Measurements from ENCODE around the gene CD320. TPM values are rescaled to one million over a fixed set of nuclear protein-coding genes. Genes with fewer than 3 reads are reported as not detected.
A peak's percentile ranks its signal among the peaks of the same experiment; 100 is the strongest.

CD320 gene
- total and polyA plus RNA-seq, 10 of the 15 experiments (the other 5 are each of a cell fraction or from before 2014, with no cell fraction given): 1.1 to 134 (median 46.5) TPM

DNA sequence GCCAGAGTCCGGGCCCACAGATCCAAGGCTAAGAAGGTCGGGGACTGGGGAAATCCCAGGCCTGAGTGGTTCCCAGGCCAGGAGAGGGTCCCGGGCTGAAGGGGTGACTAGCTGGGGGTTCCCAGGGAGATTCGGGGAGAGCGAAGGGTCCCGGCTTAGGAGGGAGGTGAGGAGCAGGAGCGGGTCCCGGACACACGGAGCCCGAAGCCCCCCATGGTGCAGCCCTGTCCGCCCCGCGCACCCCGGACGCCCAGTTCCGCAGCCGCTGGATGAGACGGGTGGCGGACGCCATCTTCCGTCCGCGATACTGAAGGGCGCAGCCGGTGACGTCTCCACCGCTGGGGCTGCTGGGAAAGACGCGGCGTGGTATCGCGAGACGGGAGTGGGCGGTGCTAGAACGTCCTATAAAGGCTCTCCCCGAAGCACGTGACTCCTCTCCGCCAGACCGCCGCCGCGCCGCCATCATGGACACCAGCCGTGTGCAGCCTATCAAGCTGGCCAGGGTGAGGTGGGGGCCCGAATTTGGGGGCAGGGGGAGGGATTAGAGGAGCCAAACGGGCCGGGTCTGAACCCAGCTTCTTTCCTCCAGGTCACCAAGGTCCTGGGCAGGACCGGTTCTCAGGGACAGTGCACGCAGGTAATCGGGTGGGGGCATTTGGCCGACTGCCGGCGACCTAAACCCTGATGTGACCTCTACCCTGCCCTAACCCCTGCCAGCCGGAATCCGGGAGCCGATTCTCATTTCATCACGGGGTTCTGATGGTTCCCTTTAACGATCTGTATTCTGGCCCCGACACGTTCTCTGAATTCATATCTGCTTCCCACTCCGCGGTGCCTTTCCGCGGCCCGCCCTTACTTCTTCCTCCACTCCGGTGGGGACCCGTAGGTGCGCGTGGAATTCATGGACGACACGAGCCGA, 13.2 kb upstream of the CD320 start, which contains the start of the genes NDUFA7 and RPS28:
TSS of gene NDUFA7 (minus strand) at position 309 of the 919 bp plus-strand sequence. CDS start at position 292, 17 bp downstream.
TSS of gene RPS28 (plus strand) at position 430 of the 919 bp plus-strand sequence. CDS start at position 465, 35 bp downstream.
- peak within 1 kb of the TSS; percentile 88 for H2AFZ ChIP-seq (ENCODE audit: control insufficient read depth, low read depth, low read length)
- FAIRE-seq (peak; percentile 87), ATAC-seq (peak; percentile 90), DNase-seq (ENCODE audit: low read depth, low spot score) (peak; percentile 91)
- H3K79me2 ChIP-seq (ENCODE audit: control insufficient read depth, insufficient read depth, low read length): peaks cover 36% of the 10 kb centered on the region
- H4K20me1 ChIP-seq (ENCODE audit: control insufficient read depth, insufficient read depth): no peaks in the 10 kb centered on the region
- peak within 1 kb of the TSS; percentile 98 for H3K4me3 ChIP-seq
- ChIA-PET POLR2A (interaction anchor here (0.9 to 1.4 kb wide), 3 partner anchors 10 to 193 kb away, joined by 3 to 4 read pairs (median 3); partner anchors contain the start of gene ZNF414), CTCF (interaction anchor here (0.8 to 1.7 kb wide), 4 partner anchors 15 to 111 kb away, joined by 3 to 6 read pairs (median 4); no protein-coding TSS in a partner anchor), RAD21 (ENCODE audit: unreplicated experiment) (interaction anchor here (0.7 to 1.9 kb wide), 2 partner anchors 163 to 378 kb away, joined by 3 to 4 read pairs; partner anchors contain the start of gene TIMM44), SMC1A (ENCODE audit: uncharacterized antibody, unreplicated experiment) (interaction anchor here (1.3 to 1.4 kb wide), 3 partner anchors 42 to 54 kb away, joined by 3 to 6 read pairs (median 3); no protein-coding TSS in a partner anchor)
- peak within 1 kb of the TSS; percentile 97 for H3K4me2 ChIP-seq (ENCODE audit: control insufficient read depth, insufficient read depth)
- H3K27me3 ChIP-seq (replicated peaks in 1 of 2; ENCODE audit: control insufficient read depth in 2 of 2, insufficient read depth in 2 of 2, low read length in 1 of 2): no peaks in the 10 kb centered on the region
- H3K9ac ChIP-seq (ENCODE audit: control insufficient read depth, insufficient read depth, low read length): peak within 1 kb of the TSS; percentile 93
- peaks cover 5 to 10% of the 10 kb centered on the region in 2 experiments for H3K36me3 ChIP-seq (ENCODE audit: control insufficient read depth in 2 of 2, insufficient read depth in 2 of 2, low read length in 1 of 2)
- BruUV-seq (replicated peaks): TSS peak; percentile 96
- peaks cover 21% of the 10 kb centered on the region for H3K4me1 ChIP-seq (ENCODE audit: control insufficient read depth, insufficient read depth, low read length)
- H3K27ac ChIP-seq (ENCODE audit: control insufficient read depth, insufficient read depth): peak within 1 kb of the TSS; percentile 84
- under 1% methylated on average over 63 of the region's 72 CpGs for WGBS (ENCODE audit: insufficient coverage, insufficient replicate concordance, low lambda C conversion rate, missing lambda C conversion rate)
- H3K9me3 ChIP-seq (replicated peaks; ENCODE audit: control insufficient read depth, insufficient read depth, low read length): no peaks in the 10 kb centered on the region
- intact Hi-C loops (cut with micrococcal nuclease; ENCODE audit: unreplicated experiment): loop anchor here (5.0 kb wide), 1 partner anchor 54 kb away; no protein-coding TSS in a partner anchor
- in situ Hi-C loops (cut with MboI): no loop called here
- TF ChIP-seq ZNF24 (IDR thresholded peaks at IDR 0.05) (no peak), IRF4 (IDR thresholded peaks at IDR 0.05; ENCODE audit: low read depth, low read length) (no peak), SMC3 (IDR thresholded peaks at IDR 0.05; ENCODE audit: borderline replicate concordance, low read length) (peak; percentile 41; the same call in 1 of the 2 replicates), TCF3 (IDR thresholded peaks at IDR 0.05; ENCODE audit: borderline replicate concordance, insufficient read depth, low read depth, low read length) (peak; percentile 68; the same call in 1 of the 2 replicates), MYC (IDR thresholded peaks at IDR 0.05; ENCODE audit: insufficient read depth, insufficient read length, insufficient replicate concordance, low read length, severe bottlenecking) (no peak), JUNB (IDR thresholded peaks at IDR 0.05) (no peak), NR2F1 (conservative IDR thresholded peaks at IDR 0.05) (peak; percentile 54), IKZF2 (IDR thresholded peaks at IDR 0.05) (peak in 1 of 2 experiments; percentile 7; a peak in 2 of 4 replicates), CHD2 (IDR thresholded peaks at IDR 0.05; ENCODE audit: borderline replicate concordance, low read depth, low read length) (peak; percentile 99), NFYA (IDR thresholded peaks at IDR 0.05; ENCODE audit: borderline replicate concordance, low read depth, low read length) (no peak), EZH2 (IDR thresholded peaks at IDR 0.05; ENCODE audit: borderline replicate concordance, control insufficient read depth, low read depth, low read length) (no peak), CBX3 (IDR thresholded peaks at IDR 0.05; ENCODE audit: borderline replicate concordance, low read depth) (no peak), PML (IDR thresholded peaks at IDR 0.05; ENCODE audit: low read length) (peak; percentile 93; the same call in 1 of the 2 replicates), SUZ12 (IDR thresholded peaks at IDR 0.05; ENCODE audit: unreplicated experiment) (no peak), SREBF2 (IDR thresholded peaks at IDR 0.05; ENCODE audit: low read length) (no peak), EGR1 (IDR thresholded peaks at IDR 0.05; ENCODE audit: borderline replicate concordance in 1 of 2, low read depth in 2 of 2, low read length in 2 of 2) (peak in 1 of 2 experiments; percentile 24; a peak in 1 of 3 replicates), CHD4 (IDR thresholded peaks at IDR 0.05) (no peak), MXI1 (IDR thresholded peaks at IDR 0.05; ENCODE audit: low read depth, low read length) (peak; percentile 87), FOXK2 (IDR thresholded peaks at IDR 0.05) (no peak)
- TF ChIP-seq, protein P1, sequence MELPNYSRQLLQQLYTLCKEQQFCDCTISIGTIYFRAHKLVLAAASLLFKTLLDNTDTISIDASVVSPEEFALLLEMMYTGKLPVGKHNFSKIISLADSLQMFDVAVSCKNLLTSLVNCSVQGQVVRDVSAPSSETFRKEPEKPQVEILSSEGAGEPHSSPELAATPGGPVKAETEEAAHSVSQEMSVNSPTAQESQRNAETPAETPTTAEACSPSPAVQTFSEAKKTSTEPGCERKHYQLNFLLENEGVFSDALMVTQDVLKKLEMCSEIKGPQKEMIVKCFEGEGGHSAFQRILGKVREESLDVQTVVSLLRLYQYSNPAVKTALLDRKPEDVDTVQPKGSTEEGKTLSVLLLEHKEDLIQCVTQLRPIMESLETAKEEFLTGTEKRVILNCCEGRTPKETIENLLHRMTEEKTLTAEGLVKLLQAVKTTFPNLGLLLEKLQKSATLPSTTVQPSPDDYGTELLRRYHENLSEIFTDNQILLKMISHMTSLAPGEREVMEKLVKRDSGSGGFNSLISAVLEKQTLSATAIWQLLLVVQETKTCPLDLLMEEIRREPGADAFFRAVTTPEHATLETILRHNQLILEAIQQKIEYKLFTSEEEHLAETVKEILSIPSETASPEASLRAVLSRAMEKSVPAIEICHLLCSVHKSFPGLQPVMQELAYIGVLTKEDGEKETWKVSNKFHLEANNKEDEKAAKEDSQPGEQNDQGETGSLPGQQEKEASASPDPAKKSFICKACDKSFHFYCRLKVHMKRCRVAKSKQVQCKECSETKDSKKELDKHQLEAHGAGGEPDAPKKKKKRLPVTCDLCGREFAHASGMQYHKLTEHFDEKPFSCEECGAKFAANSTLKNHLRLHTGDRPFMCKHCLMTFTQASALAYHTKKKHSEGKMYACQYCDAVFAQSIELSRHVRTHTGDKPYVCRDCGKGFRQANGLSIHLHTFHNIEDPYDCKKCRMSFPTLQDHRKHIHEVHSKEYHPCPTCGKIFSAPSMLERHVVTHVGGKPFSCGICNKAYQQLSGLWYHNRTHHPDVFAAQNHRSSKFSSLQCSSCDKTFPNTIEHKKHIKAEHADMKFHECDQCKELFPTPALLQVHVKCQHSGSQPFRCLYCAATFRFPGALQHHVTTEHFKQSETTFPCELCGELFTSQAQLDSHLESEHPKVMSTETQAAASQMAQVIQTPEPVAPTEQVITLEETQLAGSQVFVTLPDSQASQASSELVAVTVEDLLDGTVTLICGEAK (IDR thresholded peaks at IDR 0.05; ENCODE audit: borderline replicate concordance): no peak
